H1 (cell line): ENCODE measurements around the gene RNASE13. TPM values are rescaled to one million over a fixed set of nuclear protein-coding genes. Genes with fewer than 3 reads are reported as not detected.

Experiments used
- CTCF ChIA-PET: fragments of 300-600 bp; sonication (Branson Sonifier 250); formaldehyde crosslinking; loops from one replicate; lab custom pipeline; 2021; ENCODE audit not compliant: partially characterized antibody; lab: Charles Lee
- POLR2A ChIA-PET: fragments of 300-600 bp; sonication (Branson Sonifier 250); formaldehyde crosslinking; loops from one replicate; lab custom pipeline; 2021; ENCODE audit warnings: inconsistent platforms; ENCODE audit not compliant: partially characterized antibody; lab: Charles Lee
- DNase-seq, 2 experiments: peaks; one replicate each; pipeline versions ENCODE4 v3.0.0 to v3.0.0-alpha.2; 2010 to 2022; ENCODE audit warnings: low spot score in 2 of 2, low read depth in 1 of 2, mixed read lengths in 1 of 2
- FAIRE-seq: peaks from 2 replicates; lab custom pipeline; 2011; peaks lifted over from hg19 to GRCh38; lab: Jason Lieb, UNC
- H2AFZ ChIP-seq: 2 replicates; pipeline ENCODE4 v1.8.1; 2012; ENCODE audit warnings: low read length, inconsistent platforms
- H2AK5ac ChIP-seq: 2 replicates; pipeline ENCODE4 v1.6.1; 2013; ENCODE audit warnings: low read depth, low read length
- H2BK120ac ChIP-seq: replicated peaks from 2 replicates; pipeline ENCODE3; 2013; ENCODE audit warnings: low read depth, low read length, inconsistent platforms
- H2BK12ac ChIP-seq: 2 replicates; pipeline ENCODE4 v1.6.1; 2013; ENCODE audit warnings: low read depth, low read length
- H2BK15ac ChIP-seq: 2 replicates; pipeline ENCODE4 v1.6.1; 2013; ENCODE audit warnings: low read length
- H2BK20ac ChIP-seq: 2 replicates; pipeline ENCODE4 v1.6.1; 2013; ENCODE audit warnings: low read length
- H2BK5ac ChIP-seq: 2 replicates; pipeline ENCODE4 v1.6.1; 2013; ENCODE audit warnings: low read depth, low read length
- H3K14ac ChIP-seq: 2 replicates; pipeline ENCODE4 v1.6.1; 2013; ENCODE audit warnings: inconsistent platforms; ENCODE audit not compliant: insufficient read length
- H3K18ac ChIP-seq: 2 replicates; pipeline ENCODE4 v1.6.1; 2013; ENCODE audit warnings: low read length; ENCODE audit errors: extremely low read depth
- H3K23ac ChIP-seq: 2 replicates; pipeline ENCODE4 v1.6.1; 2013; ENCODE audit warnings: inconsistent platforms; ENCODE audit not compliant: insufficient read length
- H3K23me2 ChIP-seq: 2 replicates; pipeline ENCODE4 v1.6.1; 2013; ENCODE audit warnings: low read depth, low read length
- H3K27ac ChIP-seq: 2 replicates; pipeline ENCODE4 v1.6.1; 2011; ENCODE audit warnings: low read depth, low read length, inconsistent platforms
- H3K27me3 ChIP-seq, 4 experiments: replicated peaks in 1 of 4; 1 replicate in 1 of 4; 2 replicates in 3 of 4; pipeline versions ENCODE4 v1.6.1 to v1.8.1; 2011 to 2013; ENCODE audit warnings: low read length in 3 of 4, mild to moderate bottlenecking in 3 of 4, inconsistent platforms in 2 of 4, mixed read lengths in 2 of 4, moderate library complexity in 1 of 4; ENCODE audit not compliant: control insufficient read depth in 3 of 4, insufficient read depth in 3 of 4; ENCODE audit errors: extremely low read depth in 1 of 4
- H3K36me3 ChIP-seq, 4 experiments: 2 replicates each; pipeline versions ENCODE4 v1.6.1 to v1.8.1; 2011 to 2013; ENCODE audit warnings: mild to moderate bottlenecking in 4 of 4, low read length in 3 of 4, moderate library complexity in 2 of 4, control low read depth in 1 of 4, inconsistent platforms in 1 of 4; ENCODE audit not compliant: insufficient read depth in 4 of 4, control insufficient read depth in 2 of 4
- H3K4ac ChIP-seq: replicated peaks from 2 replicates; pipeline ENCODE3; 2013; ENCODE audit warnings: low read length, low read depth, mixed read lengths, inconsistent platforms; ENCODE audit not compliant: insufficient read length
- H3K4me1 ChIP-seq, 4 experiments: replicated peaks in 1 of 4; 1 replicate in 1 of 4; 2 replicates in 3 of 4; pipeline versions ENCODE4 v1.6.1 to v1.8.1; 2011 to 2013; ENCODE audit warnings: low read length in 3 of 4, inconsistent platforms in 2 of 4, mixed read lengths in 1 of 4; ENCODE audit not compliant: insufficient read depth in 4 of 4, control insufficient read depth in 3 of 4
- H3K4me2 ChIP-seq, 2 experiments: 2 replicates each; pipeline versions ENCODE4 v1.6.1 to v1.8.1; 2011 to 2013; ENCODE audit warnings: low read depth in 2 of 2, low read length in 2 of 2, control low read depth in 1 of 2, inconsistent platforms in 1 of 2, mild to moderate bottlenecking in 1 of 2; ENCODE audit not compliant: insufficient read depth in 1 of 2
- H3K4me3 ChIP-seq, 4 experiments: fragments of 200-600, 300-600 bp in 1 of 4; sonication (generic), shearing (Covaris generic), sonication (Bioruptor Twin) in 1 of 4; 2 replicates each; pipeline versions ENCODE4 v1.5.1 to v1.8.1; 2011 to 2016; ENCODE audit warnings: low read length in 4 of 4, low read depth in 3 of 4, control low read depth in 2 of 4, inconsistent platforms in 2 of 4, mild to moderate bottlenecking in 2 of 4, mixed read lengths in 1 of 4, moderate library complexity in 1 of 4; ENCODE audit not compliant: insufficient read depth in 2 of 4; ENCODE audit errors: extremely low read depth in 1 of 4
- H3K56ac ChIP-seq: replicated peaks from 2 replicates; pipeline ENCODE3; 2013; ENCODE audit warnings: low read depth, mild to moderate bottlenecking, mixed read lengths, low read length, inconsistent platforms; ENCODE audit not compliant: insufficient read length
- H3K79me1 ChIP-seq: 2 replicates; pipeline ENCODE4 v1.6.1; 2013; ENCODE audit warnings: low read depth, low read length, control low read depth
- H3K79me2 ChIP-seq, 2 experiments: 2 replicates each; pipeline versions ENCODE4 v1.6.1 to v1.8.1; 2012 to 2013; ENCODE audit warnings: low read length in 2 of 2, mild to moderate bottlenecking in 2 of 2, inconsistent platforms in 1 of 2; ENCODE audit not compliant: insufficient read depth in 2 of 2, control insufficient read depth in 1 of 2
- H3K9ac ChIP-seq, 4 experiments: replicated peaks in 1 of 4; 1 replicate in 1 of 4; 2 replicates in 3 of 4; pipeline versions ENCODE4 v1.6.1 to v1.8.1; 2011 to 2013; ENCODE audit warnings: low read depth in 3 of 4, low read length in 3 of 4, control low read depth in 2 of 4, mild to moderate bottlenecking in 2 of 4, moderate library complexity in 2 of 4, inconsistent platforms in 1 of 4; ENCODE audit errors: extremely low read depth in 1 of 4
- H3K9me3 ChIP-seq, 2 experiments: 2 replicates each; pipeline versions ENCODE4 v1.6.1 to v1.8.1; 2012 to 2013; ENCODE audit warnings: mild to moderate bottlenecking in 2 of 2, moderate library complexity in 2 of 2, control low read depth in 1 of 2, inconsistent platforms in 1 of 2, low read depth in 1 of 2, low read length in 1 of 2, mixed read lengths in 1 of 2; ENCODE audit not compliant: insufficient read depth in 2 of 2
- H4K20me1 ChIP-seq, 2 experiments: replicated peaks in 1 of 2; 2 replicates each; pipeline versions ENCODE3 to v1.8.1; 2011 to 2013; ENCODE audit warnings: inconsistent platforms in 2 of 2, low read length in 2 of 2, mild to moderate bottlenecking in 1 of 2; ENCODE audit not compliant: insufficient read depth in 2 of 2, control insufficient read depth in 1 of 2
- H4K5ac ChIP-seq: 2 replicates; pipeline ENCODE4 v1.6.1; 2013; ENCODE audit warnings: low read length, low read depth, mixed read lengths, inconsistent platforms; ENCODE audit not compliant: insufficient read length
- H4K8ac ChIP-seq: 2 replicates; pipeline ENCODE4 v1.8.0; 2013; ENCODE audit warnings: mild to moderate bottlenecking, moderate library complexity, low read length, inconsistent platforms; ENCODE audit not compliant: insufficient read depth; ENCODE audit errors: extremely low read depth
- H4K91ac ChIP-seq: replicated peaks from 2 replicates; pipeline ENCODE3; 2013; ENCODE audit warnings: low read length, mixed read lengths, inconsistent platforms; ENCODE audit not compliant: insufficient read length
- CHD2 ChIP-seq: IDR thresholded peaks from 2 replicates; pipeline ENCODE4 v1.6.1; 2012; ENCODE audit warnings: low read length, improper control_type of control experiment
- CTBP2 ChIP-seq: IDR thresholded peaks from 2 replicates; pipeline ENCODE4 v1.7.0; 2011; ENCODE audit warnings: borderline replicate concordance, mild to moderate bottlenecking, moderate library complexity, mixed read lengths, low read length; ENCODE audit not compliant: insufficient read depth, insufficient read length
- KDM4A ChIP-seq: IDR thresholded peaks from one replicate; pipeline ENCODE4 v1.7.1; 2012; ENCODE audit warnings: low read depth, mild to moderate bottlenecking, moderate library complexity, low read length, inconsistent platforms; ENCODE audit not compliant: severe bottlenecking
- KDM5A ChIP-seq: fragments of 200-600 bp; IDR thresholded peaks from 2 replicates; pipeline ENCODE4 v1.7.1; 2012; ENCODE audit warnings: mild to moderate bottlenecking, low read length, inconsistent platforms, mixed read lengths
- MAFK ChIP-seq: IDR thresholded peaks from 2 replicates; pipeline ENCODE4 v1.6.1; 2012; ENCODE audit warnings: low read depth, mild to moderate bottlenecking, improper control_type of control experiment, low read length
- NANOG ChIP-seq: IDR thresholded peaks from 2 replicates; pipeline ENCODE4 v1.6.1; 2011; ENCODE audit warnings: low read length, low read depth, mild to moderate bottlenecking, inconsistent platforms; ENCODE audit not compliant: insufficient read depth, poor library complexity, severe bottlenecking
- NRF1 ChIP-seq: IDR thresholded peaks from 2 replicates; pipeline ENCODE4 v1.6.1; 2011; ENCODE audit warnings: mild to moderate bottlenecking, low read depth, low read length, improper control_type of control experiment
- RNF2 ChIP-seq: fragments of 200-900, 300-1000 bp; sonication (generic); IDR thresholded peaks from 2 replicates; pipeline ENCODE4 v1.7.1; 2016; ENCODE audit warnings: borderline replicate concordance, low read depth, mild to moderate bottlenecking, antibody characterized with exemption, low read length; ENCODE audit not compliant: poor library complexity, severe bottlenecking; ENCODE audit errors: missing control alignments
- SP2 ChIP-seq: IDR thresholded peaks from 2 replicates; pipeline ENCODE4 v1.6.1; 2012; ENCODE audit warnings: mild to moderate bottlenecking, low read length, inconsistent platforms
- SP4 ChIP-seq: IDR thresholded peaks from 2 replicates; pipeline ENCODE4 v1.6.1; 2012; ENCODE audit warnings: low read length, inconsistent platforms
- TCF12 ChIP-seq: IDR thresholded peaks from 2 replicates; pipeline ENCODE4 v1.6.1; 2011; ENCODE audit warnings: low read depth, mild to moderate bottlenecking, low read length
- WGBS, 2 experiments: shearing (Covaris generic) in 1 of 2; methylation state at CpG; one replicate each; pipeline versions ENCODE4 v1.1.6 to v1.1.7; 2013 to 2015; ENCODE audit warnings: low lambda C conversion rate in 2 of 2, mixed read lengths in 2 of 2, inconsistent platforms in 1 of 2, low coverage in 1 of 2, missing lambda C conversion rate in 1 of 2; ENCODE audit not compliant: insufficient replicate concordance in 2 of 2, insufficient coverage in 1 of 2, insufficient read length in 1 of 2; ENCODE audit errors: extremely low coverage in 1 of 2, missing lambda C conversion rate in 1 of 2; 5-methylcytosine and 5-hydroxymethylcytosine counted together
- polyA plus RNA-seq, 7 experiments: library from polyadenylated mRNA; depleted of rRNA in 3 of 7; stranded (reverse) in 5 of 7; unstranded in 2 of 7; fragments of >200 nt in 5 of 7; fragments of 200-250 nt in 2 of 7; gene quantifications; 1 replicate in 5 of 7; 2 replicates in 1 of 7; 4 replicates in 1 of 7; pipeline versions ENCODE4 v1.2.1 to v1.2.3, GENCODE V29; 2011 to 2013; ENCODE audit warnings: missing spikeins in 2 of 7, mixed read lengths in 2 of 7
- total RNA-seq: library from RNA; stranded (reverse); fragmentation: NEBNext Ultra II Directional; extraction: Animal tissue kit (Norgen Biotek cat#: 25700); gene quantifications from 2 replicates; pipeline ENCODE4 v1.2.1, GENCODE V29; 2021
- TF ChIP-seq, protein P1 (sequence below): IDR thresholded peaks from 2 replicates; pipeline ENCODE4 v1.6.1; 2012; ENCODE audit warnings: inconsistent platforms

Gene RNASE13
- total and polyA plus RNA-seq, 2 of the 8 experiments (the other 6 are each of a cell fraction or from before 2014, with no cell fraction given), result not detected

DNA sequence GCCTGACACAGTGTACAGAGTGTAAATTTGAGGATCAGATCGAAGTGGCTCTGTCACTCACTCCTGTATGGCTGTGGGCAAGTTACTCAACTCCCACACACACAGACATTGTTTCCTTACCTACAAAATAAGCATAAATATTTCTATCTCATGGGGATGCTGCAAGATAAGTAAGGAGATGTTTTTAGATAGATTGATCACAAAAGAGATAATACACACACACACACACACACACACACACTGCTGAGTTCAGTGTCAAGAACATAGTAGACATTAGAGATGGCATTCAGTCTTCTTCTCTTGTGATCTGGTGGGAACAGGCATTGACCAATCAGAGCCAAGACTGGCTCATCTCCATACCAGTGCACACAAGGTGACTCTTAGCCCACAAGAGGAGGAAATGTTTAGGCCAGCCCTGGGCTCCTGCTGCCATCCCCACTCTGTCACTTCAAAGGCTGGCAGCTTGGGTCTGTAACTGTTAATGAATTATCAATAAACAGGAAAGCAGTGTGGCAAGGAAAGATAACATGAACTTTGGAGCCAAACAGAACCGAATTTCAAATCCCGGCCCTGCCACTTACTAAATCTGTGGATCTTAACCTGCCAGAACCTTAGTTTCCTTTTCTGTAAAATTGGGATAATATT, 19.6 kb upstream of the RNASE13 start:
- Histone ChIP-seq H3K9me3 (no peaks in the 10 kb centered on the region), H3K79me2 (no peaks in the 10 kb centered on the region), H3K36me3 (no peaks in the 10 kb centered on the region), H2BK120ac (no peak overlapping the region), H4K5ac (no peak overlapping the region), H4K20me1 (no peaks in the 10 kb centered on the region), H3K9ac (no peak overlapping the region), H2BK5ac (no peak overlapping the region), H2BK20ac (no peak overlapping the region), H3K79me1 (no peaks in the 10 kb centered on the region), H3K23me2 (no peaks in the 10 kb centered on the region), H3K27ac (no peak overlapping the region), H2AK5ac (no peak overlapping the region), H3K23ac (no peak overlapping the region), H4K8ac (no peak overlapping the region), H3K4me1 (peaks cover 0 to 3% (median 0%) of the 10 kb centered on the region in 4 experiments; a peak in 2 of 7 replicates), H3K18ac (no peak overlapping the region), H3K4me2 (no peak overlapping the region), H3K27me3 (no peaks in the 10 kb centered on the region; a peak in 1 of 7 replicates), H3K14ac (no peak overlapping the region), H3K56ac (no peak overlapping the region), H2BK15ac (no peak overlapping the region), H3K4ac (no peak overlapping the region), H3K4me3 (no peak overlapping the region), H4K91ac (no peak overlapping the region), H2AFZ (no peak overlapping the region), H2BK12ac (no peak overlapping the region)
- 89% methylated on average over 3 of the region's 3 CpGs; no CpG with 5 or more reads in 1 of the 2 experiments for WGBS, 2 experiments
- FAIRE-seq (no peak), DNase-seq (no peak)
- POLR2A ChIA-PET, result interaction anchor here (0.8 to 1.2 kb wide), 3 partner anchors 17 to 37 kb away, joined by 3 to 4 read pairs (median 3); no protein-coding TSS in a partner anchor
- CTCF ChIA-PET, result interaction anchor here (0.9 to 1.3 kb wide), 5 partner anchors 10 to 51 kb away, joined by 3 to 10 read pairs (median 3); no protein-coding TSS in a partner anchor
- TF ChIP-seq MAFK (no peak), NRF1 (no peak), CTBP2 (no peak), CHD2 (no peak), RNF2 (no peak), NANOG (no peak), TCF12 (no peak), SP2 (no peak), KDM4A (no peak), SP4 (no peak), KDM5A (no peak)
- TF ChIP-seq, protein P1, sequence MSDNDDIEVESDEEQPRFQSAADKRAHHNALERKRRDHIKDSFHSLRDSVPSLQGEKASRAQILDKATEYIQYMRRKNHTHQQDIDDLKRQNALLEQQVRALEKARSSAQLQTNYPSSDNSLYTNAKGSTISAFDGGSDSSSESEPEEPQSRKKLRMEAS, result no peak
